ENCODE data around the gene SLC25A3.
"Not testable (repeated sequence)": the region's sequence is repeated elsewhere in the genome, so short reads cannot be mapped to it uniquely, and the experiment has no call there.

The SLC25A3 gene

DNA sequence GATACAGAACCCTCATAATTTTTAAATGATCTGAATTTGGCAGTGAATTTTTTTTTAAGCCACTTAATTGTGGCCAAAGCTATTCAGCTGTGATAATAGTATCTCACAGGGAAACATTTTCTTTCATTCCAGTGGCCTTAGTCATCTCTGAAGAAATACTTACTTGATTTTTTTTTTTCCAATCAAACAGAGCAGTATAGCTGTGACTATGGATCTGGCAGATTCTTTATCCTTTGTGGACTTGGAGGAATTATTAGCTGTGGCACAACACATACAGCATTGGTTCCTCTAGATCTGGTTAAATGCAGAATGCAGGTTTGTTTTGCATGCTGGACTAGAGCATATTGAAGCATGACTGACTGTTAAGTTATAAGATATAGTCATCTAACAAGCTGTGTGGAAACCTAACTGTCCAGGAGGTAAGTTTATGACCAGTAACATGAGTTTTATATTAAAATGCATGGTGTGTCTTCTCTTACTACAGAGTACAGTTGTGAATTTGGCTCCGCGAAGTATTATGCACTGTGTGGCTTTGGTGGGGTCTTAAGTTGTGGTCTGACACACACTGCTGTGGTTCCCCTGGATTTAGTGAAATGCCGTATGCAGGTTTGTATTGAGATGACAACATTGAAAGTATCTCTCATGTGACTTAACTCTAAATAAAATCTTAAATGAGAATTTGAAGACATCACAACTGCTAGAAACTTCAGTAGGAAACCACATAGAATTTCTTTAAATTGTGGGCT lies 1.9 kb downstream of the SLC25A3 start:
- peak; percentile 38 for DNase-seq (ENCODE audit: low spot score)

- DNase-seq (ENCODE audit: low spot score), result not testable (repeated sequence)
Measured at GRCh38 chr12:98597313-98597712, 3.8 kb downstream of the SLC25A3 start.

- no peak for DNase-seq (ENCODE audit: low spot score)
Measured at GRCh38 chr12:98601924-98602323, 8.4 kb downstream of the SLC25A3 start.

- no peak for DNase-seq (ENCODE audit: low spot score)
Measured at GRCh38 chr12:98606359-98606988, 13.0 kb downstream of the SLC25A3 start.

- no peak for DNase-seq (ENCODE audit: low spot score)
Measured at GRCh38 chr12:98610596-98610995, 17.1 kb downstream of the SLC25A3 start.

DNA sequence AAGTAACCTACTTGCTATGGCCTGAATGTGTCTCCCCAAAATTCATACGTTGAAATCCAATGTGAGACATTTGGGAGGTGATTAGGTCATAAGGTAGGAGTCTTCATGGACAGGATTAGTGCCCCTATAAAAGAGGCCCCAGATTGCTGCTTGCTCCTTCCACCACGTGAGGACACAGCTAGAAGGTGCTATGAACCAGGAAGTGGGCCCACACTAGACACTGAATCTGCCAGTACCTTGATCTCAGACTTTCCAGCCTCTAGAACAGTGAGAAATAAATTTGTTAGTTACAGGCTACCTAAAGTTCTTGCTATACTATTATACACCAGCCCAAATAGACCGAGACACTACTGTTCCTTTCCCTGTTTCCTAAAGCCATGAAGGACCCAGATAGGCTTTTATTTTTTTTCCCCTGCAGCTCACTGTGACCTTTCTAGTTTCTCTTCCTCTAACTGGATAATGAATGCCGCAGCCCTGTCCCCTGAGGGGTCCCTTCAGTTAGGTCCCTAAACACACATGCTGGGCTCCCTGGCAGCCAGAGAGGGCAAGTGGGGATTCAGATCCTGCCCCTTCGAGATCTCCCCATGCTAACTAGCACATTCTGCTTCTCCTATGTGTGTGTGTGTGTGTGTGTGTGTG lies 19.3 kb downstream of the SLC25A3 start:
- DNase-seq (ENCODE audit: low spot score), result no peak

DNA sequence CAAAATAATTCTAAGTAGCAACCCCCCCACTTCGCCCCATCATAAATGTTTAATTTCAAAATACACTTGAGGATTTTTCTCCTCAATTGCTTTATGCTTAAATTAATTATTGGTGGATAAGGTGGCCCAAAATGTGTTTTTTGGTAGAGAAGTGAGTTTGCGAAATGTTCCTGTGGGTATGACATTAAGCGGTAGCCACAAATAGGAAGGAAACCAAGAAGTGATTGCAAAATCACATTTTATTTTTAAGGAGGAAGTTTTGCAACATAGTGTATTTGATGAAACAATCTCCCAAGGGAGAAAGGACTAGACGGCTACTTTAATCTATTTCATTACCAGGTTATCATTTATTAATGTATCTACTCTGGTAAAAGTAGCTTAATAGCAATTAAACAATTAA lies 25.5 kb downstream of the SLC25A3 start:
- DNase-seq (ENCODE audit: low spot score), result no peak

DNA sequence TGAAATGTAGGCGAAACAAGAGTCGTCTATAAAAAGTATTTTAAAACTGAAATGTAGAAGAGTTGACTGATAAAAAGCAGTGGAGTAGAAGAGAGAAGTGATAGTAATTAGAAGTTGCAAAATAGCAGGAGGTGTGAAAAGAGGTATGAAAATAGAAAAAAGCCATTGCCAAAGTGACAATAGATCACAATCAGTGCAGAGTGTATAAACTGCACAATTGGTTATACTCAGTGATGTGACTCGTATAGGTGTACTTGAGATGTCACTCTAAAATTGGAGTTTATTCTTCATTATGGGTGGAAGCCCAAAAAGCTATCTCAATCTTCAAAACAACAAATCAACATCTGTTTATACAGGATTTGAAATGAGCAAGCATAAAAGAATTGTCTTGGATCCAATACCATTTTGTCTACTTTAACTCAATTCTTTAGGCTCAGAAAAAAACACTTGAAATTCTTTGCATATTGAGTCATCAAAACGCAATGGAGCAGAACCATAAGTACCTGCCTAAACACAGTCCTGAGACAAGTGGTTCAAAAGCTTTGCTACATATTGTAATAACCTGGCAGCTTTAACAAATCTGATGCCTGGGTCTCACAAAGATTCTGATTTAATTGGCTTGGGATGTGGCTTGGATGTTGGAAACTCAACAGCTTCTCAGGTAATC lies 42.3 kb downstream of the SLC25A3 start:
- no peak for DNase-seq (ENCODE audit: low spot score)

GRCh38 chr12:98637068-98637467 lies 43.6 kb downstream of the SLC25A3 start:
- DNase-seq (ENCODE audit: low spot score), result no peak

GRCh38 chr12:98638009-98638408 lies 44.5 kb downstream of the SLC25A3 start:
- DNase-seq (ENCODE audit: low spot score), result no peak

DNA sequence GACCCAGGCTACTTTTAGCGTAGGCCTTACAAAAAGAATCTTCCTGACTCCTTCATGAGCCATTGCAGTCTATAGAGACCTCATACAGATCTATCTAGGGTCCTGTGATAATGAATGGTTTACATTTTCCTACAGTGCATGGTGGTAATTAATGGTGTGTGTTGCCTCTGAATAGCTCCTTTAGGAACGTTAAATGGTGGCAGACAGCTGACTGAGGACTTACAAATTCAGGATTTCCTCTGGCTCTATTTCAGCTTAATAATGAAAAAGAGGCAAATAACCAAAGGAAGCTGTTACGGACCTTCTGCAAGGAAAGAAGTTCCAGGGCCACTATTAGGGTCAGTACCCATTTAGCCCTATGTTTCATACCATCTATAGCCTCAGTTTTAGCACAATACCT lies 46.0 kb downstream of the SLC25A3 start:
- no peak for DNase-seq (ENCODE audit: low spot score)

- not testable (repeated sequence) for DNase-seq (ENCODE audit: low spot score)
Measured at GRCh38 chr12:98642801-98643200, 49.3 kb downstream of the SLC25A3 start.

GRCh38 chr12:98644433-98644711 lies 50.9 kb downstream of the SLC25A3 start:
- no peak for DNase-seq (ENCODE audit: low spot score)

DNA sequence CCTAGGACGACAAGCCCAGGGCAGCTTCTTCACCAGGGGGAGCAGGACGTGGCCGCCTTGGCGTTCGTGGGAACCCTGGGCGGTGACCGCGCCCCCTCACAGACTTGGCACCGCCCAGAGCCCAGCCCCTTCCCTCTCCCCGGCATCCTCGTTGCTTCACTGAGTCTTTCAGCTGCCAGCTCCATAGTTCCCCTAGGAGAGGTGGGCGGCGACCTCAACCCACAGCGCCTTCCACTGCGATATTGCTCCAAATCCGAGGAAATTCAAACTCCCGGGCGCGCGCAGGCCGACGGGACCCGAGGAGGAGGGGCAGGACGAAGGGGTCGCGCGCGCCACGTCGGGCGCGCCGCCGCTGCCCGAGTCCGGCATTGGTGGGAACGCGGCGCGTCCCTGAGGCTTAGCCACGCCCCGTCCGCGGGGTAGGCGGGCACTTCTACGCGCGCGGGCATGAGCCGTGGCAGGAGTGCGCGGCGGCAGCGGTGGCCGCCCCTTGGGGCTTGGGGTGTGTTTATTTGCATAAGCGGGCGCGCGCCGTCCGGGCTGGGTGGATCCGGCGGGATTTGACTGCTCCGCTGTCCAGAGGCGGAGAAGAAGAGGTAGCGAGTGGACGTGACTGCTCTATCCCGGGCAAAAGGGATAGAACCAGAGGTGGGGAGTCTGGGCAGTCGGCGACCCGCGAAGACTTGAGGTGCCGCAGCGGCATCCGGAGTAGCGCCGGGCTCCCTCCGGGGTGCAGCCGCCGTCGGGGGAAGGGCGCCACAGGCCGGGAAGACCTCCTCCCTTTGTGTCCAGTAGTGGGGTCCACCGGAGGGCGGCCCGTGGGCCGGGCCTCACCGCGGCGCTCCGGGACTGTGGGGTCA lies 51.5 kb downstream of the SLC25A3 start, which contains the start of the genes APAF1 and IKBIP:
Gene APAF1, plus strand, starts transcription at position 579 of the 860 bp plus-strand sequence. CDS start 3,070 bp downstream, outside the sequence.
Gene IKBIP, minus strand, starts transcription at position 77 of the 860 bp plus-strand sequence. CDS start 87 bp downstream, outside the sequence.
- DNase-seq (ENCODE audit: low spot score), result peak; percentile 94

GRCh38 chr12:98645572-98646067 lies 52.1 kb downstream of the SLC25A3 start:
- peak; percentile 19 for DNase-seq (ENCODE audit: low spot score)

GRCh38 chr12:98646294-98647090 lies 53.0 kb downstream of the SLC25A3 start:
- peak; percentile 16 for DNase-seq (ENCODE audit: low spot score)

DNA sequence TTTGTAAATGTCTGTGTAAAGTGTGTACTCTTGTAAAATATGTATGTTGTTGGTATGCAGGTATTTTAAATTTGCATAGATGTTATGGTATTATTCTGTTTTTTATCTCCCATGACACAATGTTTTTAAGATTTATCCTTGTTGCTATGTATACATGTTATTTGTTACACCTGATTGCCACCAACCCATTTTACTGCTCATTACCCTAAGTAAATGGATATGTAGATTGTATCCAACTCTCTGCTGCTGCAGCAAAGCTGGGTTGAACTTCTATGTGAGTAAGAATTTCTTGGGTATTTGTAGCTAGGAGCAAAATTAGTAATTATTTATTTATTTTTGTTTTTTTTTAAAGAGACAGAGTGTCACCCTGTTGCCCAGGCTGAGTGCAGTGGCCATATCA lies 57.8 kb downstream of the SLC25A3 start:
- no peak for DNase-seq (ENCODE audit: low spot score)

- peak; percentile 76 for DNase-seq (ENCODE audit: low spot score)
Measured at GRCh38 chr12:98653866-98654493, 60.5 kb downstream of the SLC25A3 start.

Measured in hematopoietic multipotent progenitor cell treated with erythropoietin and hydrocortisone succinate and interleukin-3 and kit ligand, for 17 days (in vitro differentiated cells).